Activated T-cell treated with anti-CD3 and anti-CD28 coated beads for 48 hours (primary cell): ENCODE results near the gene DLK1.

Experiments
- DNase-seq: peaks from one replicate; pipeline ENCODE4 v3.0.0-alpha.2; 2020; ENCODE audit warnings: low read depth

DLK1 gene

DNA sequence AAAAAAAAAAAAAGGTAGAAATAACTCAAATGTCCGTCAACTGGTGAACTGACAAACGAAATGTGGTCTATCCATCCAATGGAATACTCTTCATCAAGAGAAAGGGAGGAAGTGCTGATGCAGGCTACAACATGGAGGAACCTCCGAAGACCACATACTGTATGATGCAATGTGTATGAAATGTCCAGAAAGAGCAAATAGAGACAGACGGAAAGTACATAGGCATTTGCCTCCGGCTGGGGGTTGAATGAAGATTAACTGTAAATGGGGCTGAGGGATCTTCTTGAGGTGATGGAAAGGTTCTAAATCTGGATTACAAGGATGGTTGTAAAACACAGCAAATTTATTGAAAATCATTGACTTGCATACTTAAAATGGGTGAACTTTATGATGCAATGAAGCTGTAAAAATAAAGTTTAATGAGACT, 35.4 kb downstream of the DLK1 start:
- DNase-seq = no peak

DNA sequence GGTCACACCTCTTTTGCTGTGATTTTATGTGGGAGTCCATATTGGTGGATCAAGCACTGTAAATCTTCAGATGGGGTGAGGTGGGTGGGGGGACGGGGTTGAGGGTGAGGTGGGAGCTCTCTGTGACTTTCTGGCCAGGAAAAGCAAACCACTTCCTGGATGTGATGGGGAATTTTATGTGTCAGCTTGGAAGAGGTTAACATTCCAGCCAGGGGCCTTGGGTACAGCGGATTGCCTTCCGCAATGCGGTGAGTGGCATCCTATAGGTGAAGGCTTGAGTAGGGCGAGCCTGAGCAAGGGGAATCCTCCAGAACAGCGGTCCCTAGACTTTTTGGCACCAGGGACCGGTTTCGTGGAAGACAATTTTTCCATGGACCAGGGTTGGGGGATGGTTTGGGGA, 36.2 kb downstream of the DLK1 start:
- DNase-seq = no peak

DNA sequence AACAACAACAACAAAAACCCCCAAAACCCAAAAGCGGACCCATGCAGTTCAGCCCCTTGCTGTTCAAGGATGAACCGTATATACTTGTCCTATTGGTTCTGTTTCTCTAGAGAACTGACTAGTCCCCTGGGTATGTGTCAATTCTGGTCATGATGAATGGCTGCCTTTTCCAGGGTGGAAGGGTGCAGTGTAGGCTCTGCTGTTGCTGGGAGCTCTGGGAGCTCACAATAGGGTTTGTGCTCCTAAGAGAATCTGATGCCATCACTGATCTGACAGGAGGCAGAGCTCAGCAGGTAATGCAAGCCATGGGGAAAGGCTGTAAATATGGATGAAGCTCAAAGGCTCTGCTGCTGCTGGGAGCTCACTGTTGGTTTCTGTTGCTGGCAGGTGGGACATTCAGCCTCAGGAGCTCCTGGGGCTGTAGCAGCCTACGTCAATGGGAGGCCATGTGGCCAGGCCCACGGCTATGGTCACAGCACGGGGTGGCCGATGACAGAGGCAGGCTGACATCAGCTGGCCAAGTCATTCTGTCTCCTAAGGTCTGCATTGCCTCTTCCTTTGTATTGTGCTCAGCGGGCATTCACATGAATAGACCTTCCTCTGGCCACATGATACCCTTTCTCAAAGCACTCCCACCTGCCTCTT, 37.9 kb downstream of the DLK1 start:
- DNase-seq = no peak

DNA sequence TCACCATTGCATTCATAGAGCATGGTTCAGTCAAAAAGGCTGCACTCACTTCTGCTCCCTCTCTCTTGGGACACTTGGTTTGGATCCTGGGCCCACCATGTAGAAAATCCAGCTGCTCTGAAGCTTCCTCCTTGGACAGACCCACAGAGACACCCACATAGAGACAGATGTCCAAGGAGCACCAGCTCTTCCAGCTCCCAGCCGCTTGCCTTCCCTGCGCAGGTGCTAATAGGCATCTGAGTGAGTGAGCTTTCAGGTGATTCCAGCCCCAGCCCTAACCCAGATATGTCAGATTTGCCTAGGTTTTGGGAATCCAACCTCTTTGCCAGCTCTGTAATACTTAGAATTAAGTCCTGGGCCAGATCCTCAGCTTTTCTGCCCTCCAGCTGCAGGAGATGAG, 38.6 kb downstream of the DLK1 start:
- DNase-seq = no peak

DNA sequence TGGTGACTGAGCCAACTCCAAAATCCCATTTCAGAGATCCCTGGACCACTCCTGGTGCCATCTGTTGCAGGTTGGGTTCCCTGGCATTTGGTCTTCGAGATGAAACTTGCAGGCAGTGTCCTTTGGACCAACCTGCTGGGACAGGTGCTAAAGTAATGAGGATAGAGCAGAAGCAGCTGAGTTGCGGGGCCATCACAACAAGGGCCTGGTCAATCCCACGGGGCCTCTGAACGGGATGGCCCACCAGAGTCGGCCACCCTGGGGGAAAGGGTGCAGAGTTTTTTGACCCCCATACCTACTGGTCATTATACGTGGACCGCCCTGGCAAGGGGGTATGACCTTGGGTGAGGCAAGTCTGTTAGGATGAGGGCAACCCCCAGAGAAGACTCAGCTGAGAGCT, 39.3 kb downstream of the DLK1 start:
- no peak for DNase-seq

DNA sequence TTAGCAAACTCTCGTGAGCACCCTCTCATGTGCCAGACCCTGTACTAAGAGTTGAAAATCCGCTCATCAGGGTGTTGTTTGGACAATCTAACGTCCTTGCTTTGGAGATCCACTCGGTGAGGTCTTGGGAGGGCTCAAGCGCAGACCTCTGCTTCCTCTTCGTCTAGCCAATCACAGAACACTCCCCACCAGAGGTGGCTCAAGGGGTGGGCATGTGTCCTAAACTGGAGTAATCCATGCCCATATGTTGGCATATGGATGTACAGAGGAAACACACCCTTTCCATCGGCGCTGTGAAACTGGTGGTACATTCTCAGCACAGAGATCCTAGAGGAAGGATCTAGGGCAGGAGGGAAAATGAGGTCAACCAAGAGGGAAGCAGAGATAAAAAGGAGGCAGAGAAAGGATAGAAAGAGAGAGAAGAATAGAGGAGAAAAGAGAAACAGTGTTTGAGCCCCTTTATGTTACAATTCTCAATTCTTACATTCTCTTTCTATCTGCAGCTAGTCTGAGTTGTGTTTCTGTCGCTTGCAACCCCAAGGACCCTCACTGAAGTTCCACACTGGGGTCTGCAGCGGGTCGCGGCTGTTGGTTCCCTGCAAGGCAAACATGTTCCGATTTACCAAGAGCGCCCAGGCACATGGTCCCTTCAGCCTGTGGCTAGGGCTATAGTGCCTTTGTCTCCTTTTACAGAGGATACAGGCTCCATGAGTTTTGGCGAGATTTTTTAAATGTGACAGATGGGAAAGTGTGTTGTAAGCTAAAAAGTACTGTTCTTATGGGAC, 40.5 kb downstream of the DLK1 start:
- no peak for DNase-seq

DNA sequence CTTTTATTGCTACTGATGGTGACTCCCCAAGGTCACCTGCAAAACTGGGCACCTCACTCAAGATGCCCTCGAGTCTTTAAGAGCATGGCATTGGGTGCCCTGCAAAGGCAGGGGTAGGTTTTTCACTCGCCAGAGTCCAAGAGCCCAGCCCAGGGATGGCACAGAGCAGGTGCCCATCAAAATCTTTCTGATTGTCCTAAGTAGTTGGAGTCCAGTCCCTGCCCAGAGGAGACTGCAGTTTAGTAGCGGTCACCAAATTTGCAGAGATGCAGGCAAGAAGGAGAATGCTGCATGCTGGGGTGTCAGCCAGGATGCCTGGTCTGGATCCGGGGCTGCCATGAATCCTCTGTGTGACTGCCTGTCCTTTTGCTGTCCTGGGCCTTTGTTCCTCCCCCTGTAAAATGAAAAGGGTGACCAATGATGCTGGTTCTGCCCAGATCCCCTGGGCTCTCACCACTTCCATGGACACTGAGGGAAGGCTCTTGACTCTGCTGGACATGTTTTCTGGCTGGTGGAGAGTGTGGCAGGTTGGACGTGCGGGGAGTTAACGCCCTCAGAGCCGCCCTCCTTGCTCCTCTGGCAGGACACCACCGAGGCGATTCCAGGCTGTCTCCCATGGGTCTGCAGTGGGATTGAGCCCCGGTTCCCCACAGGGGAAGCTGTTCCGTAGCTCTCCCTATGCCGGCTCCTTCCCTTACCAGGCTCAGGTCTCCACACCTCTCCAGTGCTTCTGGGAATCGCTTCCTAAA, 41.3 kb downstream of the DLK1 start:
- DNase-seq = no peak

DNA sequence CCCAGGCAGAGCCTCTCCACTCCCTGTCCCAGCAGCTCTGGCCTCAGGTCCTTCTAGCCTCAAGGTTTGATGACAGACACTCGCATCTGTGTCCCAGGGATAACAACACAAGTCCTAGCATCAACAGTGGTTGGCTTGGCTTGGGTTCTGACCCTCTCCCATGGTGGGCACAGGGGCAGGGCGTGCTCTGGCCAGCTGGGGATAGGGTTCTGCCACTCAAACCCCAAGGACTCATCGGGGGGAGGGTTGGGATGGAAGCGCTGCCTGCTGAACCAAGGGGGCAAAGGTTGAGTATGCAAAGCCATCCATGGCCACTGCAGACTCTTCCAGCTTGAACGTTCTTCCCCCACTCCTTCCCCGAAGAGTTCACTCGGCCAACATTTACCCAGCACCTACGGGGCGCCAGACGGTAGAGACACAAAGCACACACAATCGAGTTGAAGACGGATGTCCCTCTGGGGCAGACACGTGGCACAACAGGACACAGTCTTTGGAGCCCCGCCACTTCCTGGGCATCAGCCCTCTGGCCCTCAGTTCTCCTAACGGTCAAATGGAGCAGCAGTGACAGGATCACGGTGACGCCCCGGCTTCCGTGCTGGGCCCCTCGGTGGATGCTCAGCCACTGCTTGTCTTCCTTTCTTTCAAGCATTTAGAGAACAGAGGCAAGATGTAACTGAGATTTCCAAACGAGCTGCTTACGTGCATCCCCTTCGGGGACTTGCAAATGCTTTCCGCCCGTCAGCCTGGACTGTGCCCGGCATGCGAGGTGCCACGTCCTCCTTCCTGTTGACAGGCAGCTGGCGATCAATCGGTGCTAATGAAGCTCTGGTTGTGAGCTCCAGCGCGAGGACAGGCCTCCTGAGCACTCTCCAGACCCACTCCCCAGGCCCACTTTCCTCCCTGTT, 42.6 kb downstream of the DLK1 start:
- DNase-seq = no peak

DNA sequence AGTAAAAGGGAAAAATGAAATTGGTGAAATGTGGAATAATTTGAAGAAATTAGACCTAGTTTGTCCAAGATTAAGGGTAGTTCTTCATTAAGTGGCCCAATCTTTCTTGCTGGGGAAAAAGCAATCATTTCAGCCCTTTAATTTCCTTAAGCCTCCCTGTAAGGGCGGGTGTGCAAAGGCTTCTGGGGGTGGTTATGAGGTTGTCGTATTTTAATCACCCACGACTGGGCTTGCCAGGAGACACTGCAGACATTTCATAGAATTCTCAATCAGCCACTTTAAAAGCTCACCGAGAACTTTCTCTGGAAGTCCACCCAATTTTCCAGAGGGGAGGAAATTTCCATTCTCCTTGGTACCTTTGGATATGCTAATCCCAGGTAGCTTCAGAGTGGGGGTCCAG, 43.4 kb downstream of the DLK1 start:
- DNase-seq = no peak

DNA sequence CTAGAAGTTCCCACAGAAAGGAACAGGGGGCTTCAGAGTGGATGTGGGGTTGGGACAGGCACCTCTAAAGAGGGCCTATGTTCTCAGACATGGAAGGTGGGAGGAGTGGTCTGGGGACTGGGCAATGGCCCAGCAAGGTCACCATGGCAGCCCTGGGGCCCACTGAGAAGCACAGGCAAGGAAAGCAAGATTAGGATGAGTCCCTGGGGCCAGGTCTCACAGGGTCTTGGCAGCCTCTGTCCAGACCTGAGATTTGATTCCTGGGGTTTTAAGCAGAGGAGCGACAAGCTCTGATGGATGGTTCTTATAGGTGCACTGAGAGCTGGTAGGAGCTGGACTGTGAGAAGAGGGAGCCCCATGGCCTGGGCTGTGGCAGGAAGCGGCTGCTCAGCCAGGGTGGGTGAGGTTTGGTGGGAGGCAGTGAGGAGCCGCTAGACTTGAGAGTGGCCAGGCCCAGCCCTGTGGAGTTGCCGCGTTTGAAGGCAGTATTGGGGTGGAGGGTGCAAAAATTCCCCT, 44.0 kb downstream of the DLK1 start:
- DNase-seq = no peak

DNA sequence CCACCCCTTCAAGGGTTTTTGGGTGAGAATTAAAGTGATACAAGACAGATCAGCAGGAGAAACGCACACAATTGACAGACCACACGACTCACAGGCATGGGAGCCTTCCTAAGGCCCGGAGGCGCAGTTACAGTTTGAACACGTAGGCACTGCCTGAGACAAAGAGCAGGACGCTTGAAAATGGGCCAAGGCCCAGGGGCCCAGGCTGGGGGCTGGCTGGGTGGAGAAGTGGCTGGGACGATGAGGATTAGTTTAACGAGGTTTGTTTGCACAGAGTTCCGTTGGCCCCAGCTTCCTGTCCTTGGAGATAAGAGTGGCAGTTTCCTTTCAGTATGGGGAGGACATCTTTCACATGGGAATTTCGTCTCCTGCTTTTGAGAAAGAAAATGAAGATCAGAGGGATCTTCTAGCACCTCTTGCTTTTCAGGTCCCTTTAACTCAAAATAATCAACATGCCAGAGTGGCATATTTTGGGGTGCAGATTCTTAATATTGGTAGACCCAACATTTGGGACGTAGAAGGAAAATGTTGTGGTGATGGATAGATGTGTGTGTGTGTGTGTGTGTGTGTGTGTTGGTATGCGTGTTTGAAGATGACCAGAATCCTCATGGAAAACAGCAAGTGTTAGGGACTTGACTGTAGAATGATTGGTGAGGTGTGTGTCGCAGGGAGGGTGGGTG, 44.6 kb downstream of the DLK1 start:
- no peak for DNase-seq

DNA sequence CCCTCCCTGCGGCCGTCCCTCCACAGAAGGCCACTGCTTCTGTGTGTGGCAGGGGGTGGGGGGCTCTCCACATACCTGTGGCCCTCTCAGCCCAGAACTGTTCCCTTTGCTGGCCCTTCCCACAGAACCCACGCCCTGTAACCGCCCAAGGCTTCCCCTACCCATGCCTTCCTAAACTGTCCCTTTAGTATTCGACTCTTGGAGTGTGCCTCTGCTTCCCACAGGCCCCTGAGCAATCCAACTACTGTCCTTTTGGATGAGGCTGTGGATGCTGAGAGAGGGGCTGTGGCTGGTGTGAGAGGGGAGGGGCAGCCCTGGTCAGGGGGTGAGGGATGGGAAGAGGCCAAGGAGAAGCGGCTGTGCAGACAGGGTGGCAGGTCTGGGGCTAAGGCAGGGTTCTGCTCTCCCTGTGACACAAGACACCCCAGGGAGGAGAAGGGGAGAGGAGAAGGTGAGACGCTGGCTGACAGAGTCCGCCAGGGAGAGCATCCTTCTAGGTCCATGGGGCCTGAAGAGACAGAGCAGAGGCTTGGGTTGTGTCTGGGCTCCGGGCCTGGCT, 46.0 kb downstream of the DLK1 start:
- no peak for DNase-seq

DNA sequence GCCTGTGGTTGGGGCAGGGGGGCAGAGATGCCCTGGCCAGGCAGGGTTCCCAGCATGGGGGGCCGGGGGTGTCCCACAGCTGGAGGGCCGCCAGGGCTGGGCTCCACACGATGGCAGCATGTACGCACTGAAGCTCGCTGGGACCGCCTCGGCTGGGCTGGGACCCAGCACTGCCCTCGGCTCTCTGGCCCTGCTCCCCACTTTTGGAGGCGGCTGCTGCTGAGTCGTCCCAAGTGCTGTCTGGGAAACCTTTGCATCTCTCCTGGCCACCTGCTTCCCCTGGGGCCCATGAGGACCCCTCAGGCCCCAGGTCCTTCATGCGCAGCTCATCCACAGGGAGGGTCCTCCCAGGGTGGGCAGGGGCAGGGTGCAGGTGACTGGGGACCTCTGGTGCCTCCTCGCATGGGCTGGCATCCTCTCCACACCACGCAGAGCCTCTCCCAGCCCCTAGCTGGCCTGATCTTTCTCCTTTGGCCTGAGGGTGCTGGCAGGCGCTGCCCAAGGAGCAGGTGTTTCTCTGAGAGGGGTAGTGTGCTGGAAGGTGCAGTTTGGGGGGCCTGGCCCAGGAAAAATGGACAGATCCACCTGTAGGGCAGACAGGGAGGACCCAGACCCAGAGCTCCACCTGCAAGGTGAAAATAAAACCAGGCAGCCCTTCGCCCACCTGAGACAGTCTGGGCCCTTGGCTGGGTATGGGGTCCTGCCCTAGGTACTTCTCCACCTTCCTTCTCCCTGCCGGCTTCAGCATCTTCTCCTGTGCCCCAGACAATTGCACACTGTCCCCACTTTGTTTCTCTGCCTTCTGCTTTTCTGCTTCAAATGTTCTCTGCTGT, 46.9 kb downstream of the DLK1 start:
- DNase-seq = no peak

DNA sequence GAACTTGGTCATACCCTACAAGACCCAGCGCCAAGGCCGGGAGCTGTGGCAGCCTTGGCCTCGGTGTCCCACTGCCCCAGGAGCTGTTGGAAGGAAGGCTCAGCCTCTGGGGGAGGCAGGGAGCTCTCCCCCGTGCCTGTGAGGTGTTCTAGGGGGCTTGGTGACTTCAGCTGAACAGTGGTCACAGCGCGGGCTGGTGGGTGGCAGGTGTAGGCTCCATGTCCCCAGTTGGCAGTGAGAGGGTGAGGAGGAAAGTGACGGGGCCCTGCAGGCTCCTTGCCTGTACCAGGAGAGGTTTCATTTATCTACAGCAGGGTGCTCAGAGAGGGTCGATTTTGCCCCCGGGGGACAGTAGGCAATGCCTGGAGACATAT, 47.5 kb downstream of the DLK1 start:
- DNase-seq = no peak

DNA sequence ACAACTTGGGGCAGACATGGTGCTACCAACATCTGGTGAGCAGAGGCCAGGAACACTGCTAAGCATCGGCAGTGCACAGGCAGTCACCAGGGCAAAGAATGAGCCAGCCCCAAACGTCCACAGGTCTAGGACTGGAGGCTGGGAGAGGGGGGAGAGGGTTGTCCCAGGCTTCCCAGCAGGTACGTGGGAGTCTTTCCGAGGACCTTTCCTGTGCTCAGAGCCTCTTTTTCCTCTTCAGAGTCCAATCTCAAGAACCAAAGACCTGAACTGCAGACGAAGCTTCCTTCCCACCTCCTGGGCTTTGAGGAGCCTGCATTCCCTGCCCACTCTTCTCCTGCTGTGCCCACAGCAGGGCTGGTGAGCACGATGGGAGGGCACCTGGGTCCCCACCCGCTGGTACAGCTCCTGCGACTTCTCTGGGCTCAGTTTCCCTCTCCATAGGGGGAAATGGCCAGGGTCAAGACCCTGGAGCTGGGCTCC, 48.7 kb downstream of the DLK1 start:
- DNase-seq = no peak

DNA sequence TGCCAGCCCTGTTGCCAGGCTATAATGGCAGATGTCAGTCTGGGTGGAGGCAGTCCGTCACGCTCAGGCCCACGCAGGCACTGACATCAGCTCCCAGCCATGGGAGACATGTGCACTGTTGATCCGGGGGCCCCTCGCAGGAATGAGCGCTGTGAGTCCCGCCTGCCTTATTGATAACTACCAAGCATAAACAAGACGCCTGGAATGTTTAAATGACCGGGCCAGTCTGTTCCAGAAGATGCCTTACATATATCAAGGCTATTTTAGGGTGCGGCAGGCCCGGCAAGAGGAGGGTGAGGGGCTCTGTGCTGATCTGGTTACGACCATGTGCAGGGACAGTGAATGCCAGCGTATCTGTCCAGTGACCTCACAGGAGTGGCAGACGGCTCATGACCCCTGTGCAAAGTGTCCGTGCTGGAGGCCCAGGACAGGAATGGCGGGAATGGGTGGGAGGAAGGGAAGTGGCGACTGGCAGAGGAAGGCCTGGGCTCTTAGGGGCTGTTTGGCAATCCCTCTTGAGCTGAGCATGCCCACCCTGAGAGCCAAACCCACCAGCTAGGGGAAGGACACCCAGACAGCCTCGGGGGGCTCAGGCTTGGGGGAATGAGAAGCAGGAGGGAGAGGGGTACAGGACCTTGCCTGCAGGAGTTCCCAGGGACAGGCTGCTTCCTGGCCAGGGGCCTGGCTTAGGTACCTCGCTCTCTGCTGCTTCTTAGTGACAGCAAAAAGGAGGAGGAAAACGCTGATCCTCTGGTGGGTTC, 49.3 kb downstream of the DLK1 start:
- DNase-seq = no peak

DNA sequence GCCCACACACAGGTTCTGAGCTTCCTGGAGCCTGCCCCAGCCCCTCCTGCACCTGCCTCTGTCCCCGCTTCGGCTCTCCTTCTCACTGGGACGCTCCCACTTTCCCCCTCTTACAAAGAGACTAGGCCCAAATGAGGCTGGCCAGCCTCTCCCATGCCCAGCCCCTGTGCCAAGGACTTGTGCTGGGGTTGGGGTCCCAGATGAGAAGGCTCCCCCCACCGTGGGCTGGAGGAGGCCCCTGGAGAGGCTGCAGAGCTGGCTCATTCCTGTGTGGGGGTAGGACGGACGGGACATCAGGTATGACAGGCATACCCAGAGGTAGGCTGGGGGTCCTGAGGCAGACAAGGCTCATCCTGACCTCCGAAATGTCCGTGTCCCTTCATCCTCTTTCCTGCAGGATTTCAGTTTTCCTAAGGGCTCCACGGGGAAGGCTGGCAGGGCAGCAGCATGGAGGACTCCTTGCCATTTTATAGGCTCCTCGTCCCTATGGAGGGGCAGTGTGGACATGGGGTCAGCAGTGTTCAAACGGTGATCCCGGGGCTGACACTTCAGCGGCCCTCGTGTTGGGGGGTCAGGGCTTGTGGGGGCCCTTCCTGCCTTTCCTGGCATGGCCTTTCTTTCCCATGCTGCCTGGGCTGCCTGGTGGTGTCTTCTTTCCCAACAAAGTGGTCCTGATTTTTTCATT, 50.1 kb downstream of the DLK1 start:
- DNase-seq = no peak

DNA sequence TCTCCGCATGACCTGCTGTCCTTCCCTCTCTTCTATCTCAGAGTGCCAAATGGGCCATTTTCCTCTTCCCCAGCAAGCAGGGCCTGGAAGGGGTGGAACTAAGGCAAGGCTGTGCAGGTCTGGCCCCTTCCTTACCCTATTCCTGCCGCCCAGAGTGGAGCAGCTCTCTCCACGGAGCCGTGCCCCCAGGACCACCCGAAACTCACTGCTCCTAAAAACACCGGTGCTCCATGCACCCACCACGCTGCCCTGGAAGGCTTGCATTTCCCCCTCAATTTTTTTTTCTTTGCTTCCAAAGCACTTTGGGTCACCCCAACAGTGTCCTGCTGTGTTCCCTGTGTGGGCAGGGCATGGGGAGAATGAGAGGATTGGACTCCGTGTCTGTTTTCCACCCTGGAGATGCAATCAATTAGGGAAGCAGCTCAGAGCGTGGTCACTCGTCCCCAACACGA, 50.7 kb downstream of the DLK1 start:
- DNase-seq = no peak
